Mammary epithelial cell (primary cell): ENCODE data around the gene IQSEC1.

Experiments
- CTCF ChIP-seq, 2 donors: IDR thresholded peaks in 1 of 2; conservative IDR thresholded peaks in 1 of 2; 2 replicates each; pipeline ENCODE4 v1.5.1; 2011 to 2012; ENCODE audit warnings: inconsistent platforms in 2 of 2, low read length in 2 of 2, mild to moderate bottlenecking in 2 of 2, control low read depth in 1 of 2, low read depth in 1 of 2; ENCODE audit not compliant: insufficient read depth in 1 of 2; ENCODE audit errors: extremely low read depth in 1 of 2
- EZH2 ChIP-seq: IDR thresholded peaks from 2 replicates; pipeline ENCODE4 v1.6.1; 2012; ENCODE audit warnings: low read length, inconsistent platforms, borderline replicate concordance

- TF ChIP-seq CTCF (conservative IDR thresholded peaks at IDR 0.05 in 1 of 2, IDR thresholded peaks at IDR 0.05 in 1 of 2; ENCODE audit: extremely low read depth in 1 of 2, insufficient read depth in 1 of 2, low read depth in 1 of 2, low read length in 2 of 2) (no peak), EZH2 (no peak)
Measured at GRCh38 chr3:13120289-13120927, 47.2 kb upstream of the IQSEC1 start.
